MG63 (cell line): Measurements from ENCODE around the gene LYRM9. TPM values are rescaled to one million over a fixed set of nuclear protein-coding genes. Genes with fewer than 3 reads are reported as not detected.
"Not testable (repeated sequence)": the region's sequence is repeated elsewhere in the genome, so short reads cannot be mapped to it uniquely, and the experiment has no call there.

Experiments used
- DNase-seq: peaks from one replicate; pipeline ENCODE4 v3.0.0-alpha.2; 2020
- H3K27me3 ChIP-seq: fragments of 250-450 bp; sonication (Bioruptor Pico); 2 replicates; pipeline ENCODE4 v1.5.1; 2020; ENCODE audit warnings: mild to moderate bottlenecking, moderate library complexity
- H3K36me3 ChIP-seq: fragments of 250-450 bp; sonication (Bioruptor Pico); 2 replicates; pipeline ENCODE4 v1.5.1; 2020; ENCODE audit warnings: mild to moderate bottlenecking, moderate library complexity
- H3K4me3 ChIP-seq: fragments of 250-450 bp; sonication (Bioruptor Pico); 2 replicates; pipeline ENCODE4 v1.5.1; 2020; ENCODE audit warnings: mild to moderate bottlenecking, moderate library complexity
- H3K9me3 ChIP-seq: fragments of 250-450 bp; sonication (Bioruptor Pico); 2 replicates; pipeline ENCODE4 v1.5.1; 2020; ENCODE audit warnings: mild to moderate bottlenecking, moderate library complexity
- total RNA-seq: library from RNA; depleted of rRNA; stranded (reverse); fragments of >200 nt; shearing (Covaris generic); gene quantifications from 2 replicates; pipeline ENCODE4 v1.2.3, GENCODE V29; 2014; ENCODE audit warnings: low replicate concordance

The LYRM9 gene
- total RNA-seq, 1 experiment from 2014 or later: 7.2 TPM

DNA sequence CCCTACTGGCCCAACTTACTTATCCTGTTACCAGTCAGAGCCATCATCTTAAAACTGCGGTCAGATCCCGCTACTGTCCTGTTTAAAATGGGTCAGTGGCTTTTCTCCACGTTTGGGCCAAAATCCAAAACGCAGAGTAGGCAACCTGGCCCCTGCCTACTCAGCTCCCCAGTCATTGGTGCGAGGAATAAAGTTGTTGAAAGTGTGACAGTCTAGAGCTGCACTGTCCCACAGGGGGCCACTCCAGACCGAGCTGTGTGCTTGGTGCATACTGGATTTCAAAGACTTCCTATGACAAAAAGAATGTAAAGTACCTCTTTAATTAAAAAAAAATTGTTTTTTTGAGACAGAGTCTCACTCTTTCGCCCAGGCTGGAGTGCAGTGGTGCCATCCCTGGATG lies 21.2 kb upstream of the LYRM9 start:
- H3K36me3 ChIP-seq: no peaks in the 10 kb centered on the region
- H3K9me3 ChIP-seq: no peaks in the 10 kb centered on the region
- no peak for DNase-seq
- H3K4me3 ChIP-seq: no peak overlapping the region
- no peaks in the 10 kb centered on the region for H3K27me3 ChIP-seq

DNA sequence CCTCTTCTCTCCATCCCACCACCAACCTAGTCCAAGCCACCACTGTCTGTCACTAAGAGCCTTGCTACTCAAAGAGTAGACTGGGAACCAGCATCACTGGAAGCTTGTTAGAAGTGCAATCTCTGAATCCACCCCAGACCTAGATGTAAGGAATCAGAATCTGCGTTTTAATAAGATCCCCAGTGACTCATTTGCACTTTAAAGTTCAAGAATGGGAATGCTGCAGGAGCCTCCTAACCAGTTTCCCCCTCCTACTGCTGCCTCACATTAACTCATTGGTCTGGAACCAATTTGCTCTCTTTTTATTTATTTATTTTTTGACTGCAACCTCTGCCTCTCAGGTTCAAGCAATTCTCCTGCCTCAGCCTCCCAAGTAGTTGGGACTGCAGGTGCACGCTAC lies 19.8 kb upstream of the LYRM9 start:
- no peak overlapping the region for H3K4me3 ChIP-seq
- H3K36me3 ChIP-seq: no peaks in the 10 kb centered on the region
- H3K27me3 ChIP-seq: no peaks in the 10 kb centered on the region
- no peaks in the 10 kb centered on the region for H3K9me3 ChIP-seq
- no peak for DNase-seq

DNA sequence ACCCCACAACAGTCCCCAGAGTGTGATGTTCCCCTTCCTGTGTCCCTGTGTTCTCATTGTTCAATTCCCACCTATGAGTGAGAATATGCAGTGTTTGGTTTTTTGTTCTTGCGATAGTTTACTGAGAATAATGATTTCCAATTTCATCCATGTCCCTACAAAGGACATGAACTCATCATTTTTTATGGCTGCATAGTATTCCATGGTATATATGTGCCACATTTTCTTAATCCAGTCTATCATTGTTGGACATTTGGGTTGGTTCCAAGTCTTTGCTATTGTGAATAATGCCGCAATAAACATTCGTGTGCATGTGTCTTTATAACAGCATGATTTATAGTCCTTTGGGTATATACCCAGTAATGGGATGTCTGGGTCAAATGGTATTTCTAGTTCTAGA lies 19.1 kb upstream of the LYRM9 start:
- not testable (repeated sequence) for H3K27me3 ChIP-seq, H3K9me3 ChIP-seq, DNase-seq, H3K4me3 ChIP-seq, H3K36me3 ChIP-seq

DNA sequence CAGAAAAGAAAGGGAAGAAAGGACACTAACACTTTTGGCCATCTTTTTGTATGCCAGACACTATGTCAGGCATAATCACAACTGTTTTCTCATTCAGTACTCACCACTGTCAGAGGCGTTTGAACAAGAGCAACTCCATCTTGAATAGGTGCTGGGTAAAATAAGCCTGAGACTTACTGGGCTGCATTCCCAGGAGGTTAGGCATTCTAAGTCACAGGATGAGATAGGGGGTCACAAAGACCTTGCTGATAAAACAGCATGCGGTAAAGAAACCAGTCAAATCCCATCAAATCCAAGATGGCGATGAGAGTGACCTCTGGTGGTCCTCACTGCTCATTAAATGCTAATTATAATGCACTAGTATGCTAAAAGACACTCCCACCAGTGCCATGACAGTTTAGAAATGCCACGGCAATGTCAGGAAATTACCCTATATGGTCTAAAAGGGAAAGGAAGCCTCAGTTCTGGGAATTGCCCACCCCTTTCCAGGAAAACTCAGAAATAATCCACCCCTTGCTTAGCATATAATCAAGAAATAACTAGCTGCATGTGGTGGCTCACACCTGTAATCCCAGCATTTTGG lies 14.9 kb upstream of the LYRM9 start:
- DNase-seq: no peak
- Histone ChIP-seq H3K4me3 (no peak overlapping the region), H3K27me3 (no peaks in the 10 kb centered on the region), H3K36me3 (no peaks in the 10 kb centered on the region), H3K9me3 (no peaks in the 10 kb centered on the region)

DNA sequence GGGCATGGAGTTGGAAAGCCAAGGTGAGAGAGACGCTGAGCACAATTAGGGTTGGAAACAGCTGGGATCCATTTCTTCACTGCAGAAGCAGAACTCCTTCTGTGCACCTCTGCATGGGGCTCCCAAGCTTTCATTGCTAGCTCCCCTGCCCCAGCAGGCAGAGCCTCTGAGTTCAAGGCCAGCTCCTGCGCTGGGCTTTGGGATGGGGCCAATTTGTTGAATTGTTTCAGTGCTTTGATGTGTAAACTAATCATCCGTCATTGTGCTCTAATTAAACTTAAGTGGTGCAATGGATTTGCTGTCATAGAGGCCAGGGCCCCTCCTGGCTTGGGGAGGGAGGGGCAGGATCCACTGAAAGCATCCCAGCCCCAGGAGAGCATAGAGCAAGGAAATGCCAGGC lies 13.5 kb upstream of the LYRM9 start:
- H3K9me3 ChIP-seq: peaks cover 2% of the 10 kb centered on the region; the same call in 1 of the 2 replicates
- no peaks in the 10 kb centered on the region for H3K27me3 ChIP-seq
- no peaks in the 10 kb centered on the region for H3K36me3 ChIP-seq
- DNase-seq: no peak
- H3K4me3 ChIP-seq: no peak overlapping the region

DNA sequence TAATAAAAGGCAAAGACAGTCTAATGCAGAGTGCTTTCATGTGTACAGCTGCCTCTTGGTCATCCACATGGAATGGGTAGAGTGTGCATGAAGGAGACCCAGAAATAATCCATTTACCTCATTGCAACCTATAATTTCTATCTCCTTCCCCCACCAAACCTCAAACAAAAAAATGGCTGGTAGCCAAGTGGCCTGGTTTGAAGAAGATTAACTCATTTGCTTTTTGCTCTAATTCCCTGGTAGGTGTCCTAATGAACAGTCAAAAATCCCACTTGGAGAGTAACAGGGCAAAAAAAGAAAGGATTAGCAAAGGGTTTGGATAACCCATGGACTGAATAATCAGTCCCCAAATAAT lies 13.0 kb upstream of the LYRM9 start:
- Histone ChIP-seq H3K9me3 (peaks cover 2% of the 10 kb centered on the region; the same call in 1 of the 2 replicates), H3K4me3 (no peak overlapping the region), H3K36me3 (no peaks in the 10 kb centered on the region), H3K27me3 (no peaks in the 10 kb centered on the region)
- DNase-seq: no peak

DNA sequence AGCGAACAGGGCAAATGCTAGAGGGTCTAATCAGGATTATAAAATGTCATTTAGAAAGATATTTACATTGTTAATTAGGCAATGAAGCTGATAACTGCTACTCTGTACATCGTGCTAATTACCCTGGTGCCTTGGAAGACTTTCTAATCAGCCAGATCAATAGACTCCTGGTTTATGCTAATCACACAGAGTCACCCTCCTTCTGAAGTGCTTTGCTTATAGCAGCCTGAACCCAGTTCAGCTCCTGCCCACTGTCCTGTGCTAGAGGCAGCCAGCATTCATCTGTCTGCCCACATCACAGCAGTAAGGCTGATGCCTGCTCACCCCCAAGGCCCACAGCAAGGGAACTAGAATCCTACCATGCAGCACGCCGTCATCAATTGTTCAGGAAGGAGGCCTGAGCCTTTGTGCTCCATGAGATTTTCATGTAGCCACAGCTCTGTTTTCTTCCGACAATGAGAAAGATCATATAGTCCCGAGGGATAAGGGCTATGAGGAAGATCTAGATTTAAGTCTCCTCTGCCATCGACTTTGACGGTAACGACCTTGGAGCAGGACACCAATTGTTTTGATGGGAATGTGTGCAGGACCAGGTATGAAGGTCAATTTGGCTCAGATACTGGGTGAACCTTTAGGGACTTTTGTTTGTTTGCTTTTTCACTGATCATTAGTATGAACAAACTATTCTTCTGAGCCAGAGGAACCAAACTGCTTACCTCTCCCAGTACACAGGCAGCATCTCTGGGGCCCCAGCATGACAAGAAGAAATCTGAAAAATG lies 12.5 kb upstream of the LYRM9 start:
- H3K9me3 ChIP-seq: peaks cover 2% of the 10 kb centered on the region; the same call in 1 of the 2 replicates
- H3K4me3 ChIP-seq: no peak overlapping the region
- H3K27me3 ChIP-seq: no peaks in the 10 kb centered on the region
- DNase-seq: no peak
- H3K36me3 ChIP-seq: no peaks in the 10 kb centered on the region

DNA sequence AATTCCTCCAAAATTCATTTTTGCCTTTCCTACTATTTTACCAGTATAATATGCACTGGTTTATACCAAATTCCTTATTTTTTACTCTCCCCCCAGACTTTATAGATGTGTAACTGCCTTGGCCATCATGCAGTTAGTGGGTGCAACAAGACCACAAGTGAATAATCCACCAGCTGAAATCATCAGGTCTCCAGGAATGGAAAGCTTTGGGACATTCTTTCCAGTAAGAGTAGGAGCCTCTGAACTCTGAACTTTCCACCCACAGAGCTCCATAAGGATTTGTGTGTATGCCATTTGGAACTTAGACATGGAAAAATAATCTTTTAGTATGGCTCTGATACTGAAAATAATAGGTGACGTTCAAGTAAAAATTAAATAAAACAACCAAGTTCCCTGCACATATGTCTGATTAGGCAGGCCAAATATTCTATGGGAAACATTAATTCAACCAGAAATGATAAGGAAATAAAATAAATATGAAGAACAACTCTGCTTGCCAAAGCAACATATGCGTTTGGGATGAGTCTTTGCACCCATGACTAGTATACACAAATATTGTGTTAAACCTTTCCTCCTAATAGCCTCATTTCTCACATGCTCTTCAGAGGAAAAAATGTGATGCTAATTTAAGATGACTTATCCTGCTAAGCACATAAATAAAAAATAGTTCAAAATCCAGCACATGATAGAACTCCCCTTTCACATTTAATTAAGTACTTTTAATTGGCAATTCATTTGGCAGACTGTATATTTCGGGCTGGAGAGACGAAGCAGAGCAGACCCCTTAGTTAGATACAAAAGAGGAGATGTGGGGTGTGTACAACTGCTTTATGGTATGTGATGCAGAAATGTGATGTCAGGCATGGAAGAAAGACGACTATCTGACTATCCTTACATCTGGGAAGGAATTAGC lies 11.6 kb upstream of the LYRM9 start:
- DNase-seq: peak; percentile 9
- no peaks in the 10 kb centered on the region for H3K36me3 ChIP-seq
- no peak overlapping the region for H3K4me3 ChIP-seq
- no peaks in the 10 kb centered on the region for H3K27me3 ChIP-seq
- H3K9me3 ChIP-seq: peaks cover 2% of the 10 kb centered on the region; the same call in 1 of the 2 replicates

DNA sequence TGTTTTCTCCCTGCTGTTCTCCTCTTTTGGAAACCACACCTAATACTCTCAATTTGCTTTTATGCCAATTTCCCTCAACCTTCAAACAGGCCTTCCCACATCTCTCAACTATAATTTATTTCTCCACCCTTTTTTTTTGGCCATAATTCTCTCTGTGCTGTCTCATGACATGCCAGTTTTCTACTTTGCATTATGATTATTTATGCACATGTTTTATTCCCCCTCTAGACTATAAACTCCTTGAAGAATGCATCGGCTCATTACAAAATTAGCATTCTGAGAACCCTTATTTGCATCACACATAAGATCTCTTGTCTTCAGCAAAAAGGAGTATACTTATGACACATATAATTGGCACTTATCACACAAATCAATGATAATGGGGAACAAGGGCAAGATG lies 10.9 kb upstream of the LYRM9 start:
- Histone ChIP-seq H3K36me3 (no peaks in the 10 kb centered on the region), H3K4me3 (no peak overlapping the region), H3K9me3 (peaks cover 2% of the 10 kb centered on the region; the same call in 1 of the 2 replicates), H3K27me3 (no peaks in the 10 kb centered on the region)
- no peak for DNase-seq

DNA sequence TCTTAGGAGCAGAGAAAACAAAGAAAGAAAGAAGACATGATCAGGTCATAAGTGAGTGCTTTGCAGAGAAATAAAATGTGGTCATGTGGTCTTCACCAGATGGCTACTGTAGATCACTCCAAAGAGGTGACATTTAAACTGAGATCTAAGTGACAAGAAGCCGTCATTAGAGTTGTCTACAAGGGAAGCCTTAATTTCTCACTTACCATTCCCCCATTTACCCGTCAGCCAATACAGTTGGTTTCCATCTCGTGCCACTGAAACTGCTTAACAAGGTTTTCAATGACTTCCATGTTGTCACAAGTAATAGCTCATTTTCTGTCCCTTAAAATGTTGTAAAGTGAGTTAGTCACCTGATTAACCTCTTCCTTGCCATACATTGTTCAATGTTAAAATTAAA lies 6.4 kb upstream of the LYRM9 start:
- DNase-seq: no peak
- Histone ChIP-seq H3K36me3 (no peaks in the 10 kb centered on the region), H3K4me3 (no peak overlapping the region), H3K9me3 (peaks cover 2% of the 10 kb centered on the region; the same call in 1 of the 2 replicates), H3K27me3 (no peaks in the 10 kb centered on the region)

DNA sequence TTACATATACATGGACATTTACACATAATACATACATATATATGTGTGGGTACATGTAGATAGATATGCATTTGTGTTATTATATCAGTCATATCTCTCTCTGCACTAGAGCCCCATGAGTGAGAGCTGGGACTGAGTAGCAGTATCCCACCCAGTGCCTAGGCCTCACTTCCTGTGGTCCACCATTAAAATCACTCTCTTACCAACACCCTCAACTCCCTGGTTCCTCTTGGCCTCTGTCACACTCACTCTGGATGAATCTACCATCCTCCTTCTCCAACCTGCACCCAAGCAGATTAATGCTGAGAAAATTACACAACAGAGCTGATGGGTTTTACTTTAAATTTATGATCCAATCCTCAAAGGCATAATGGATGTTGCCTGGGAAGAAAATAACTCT lies 4.9 kb upstream of the LYRM9 start:
- peaks cover 2% of the 10 kb centered on the region; the same call in 1 of the 2 replicates for H3K9me3 ChIP-seq
- no peaks in the 10 kb centered on the region for H3K36me3 ChIP-seq
- DNase-seq: no peak
- H3K4me3 ChIP-seq: no peak overlapping the region
- no peaks in the 10 kb centered on the region for H3K27me3 ChIP-seq

DNA sequence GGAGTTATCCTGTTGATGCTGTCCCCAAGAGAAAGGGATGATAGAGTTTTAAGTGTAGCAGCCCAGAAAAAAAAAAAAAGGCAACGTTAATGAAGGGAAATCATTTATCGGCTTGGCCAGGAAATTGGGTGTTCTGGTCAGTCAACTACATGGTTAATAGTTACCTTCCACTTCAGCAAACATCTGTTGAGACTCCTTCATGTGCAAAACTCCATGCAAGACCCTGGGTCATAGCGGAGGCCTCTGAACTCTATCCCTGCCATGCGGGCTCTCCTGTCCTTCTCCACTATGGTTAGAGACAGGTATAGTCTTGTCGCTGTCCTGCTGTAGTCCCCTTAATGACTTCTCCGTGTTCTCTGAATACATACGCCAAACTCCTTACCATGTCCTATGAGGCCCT lies 3.5 kb upstream of the LYRM9 start:
- H3K9me3 ChIP-seq: peaks cover 1% of the 10 kb centered on the region; the same call in 1 of the 2 replicates
- H3K36me3 ChIP-seq: no peaks in the 10 kb centered on the region
- DNase-seq: no peak
- H3K27me3 ChIP-seq: no peaks in the 10 kb centered on the region
- H3K4me3 ChIP-seq: no peak overlapping the region

DNA sequence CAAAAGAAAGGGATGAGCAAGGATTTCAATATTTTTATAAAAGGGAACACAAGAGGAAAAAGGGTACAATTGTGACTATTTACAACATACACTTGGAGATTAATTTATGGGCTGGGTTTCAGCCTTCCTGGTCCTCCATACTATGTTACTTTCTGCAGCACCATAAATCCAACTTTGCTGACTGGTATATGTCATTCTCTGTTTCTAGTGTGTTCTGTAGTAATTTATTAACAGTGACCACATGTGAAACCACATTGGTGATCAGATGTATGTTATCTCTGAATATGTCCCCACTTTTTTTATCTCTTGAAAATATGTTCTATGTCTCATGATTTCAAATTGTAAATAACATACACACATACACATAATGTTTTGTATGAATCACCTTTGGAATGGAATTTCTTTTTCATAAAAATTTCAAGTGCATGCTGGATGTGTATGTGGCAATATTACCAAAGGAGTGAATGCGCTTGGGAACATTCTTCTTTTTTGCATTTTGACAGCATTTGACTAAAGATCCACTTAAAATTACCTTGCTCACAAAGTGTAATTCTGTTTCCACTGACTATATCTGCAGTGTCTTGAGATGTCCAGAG lies 2.9 kb upstream of the LYRM9 start:
- Histone ChIP-seq H3K27me3 (no peaks in the 10 kb centered on the region), H3K36me3 (no peaks in the 10 kb centered on the region), H3K4me3 (no peak overlapping the region), H3K9me3 (no peaks in the 10 kb centered on the region)
- no peak for DNase-seq

DNA sequence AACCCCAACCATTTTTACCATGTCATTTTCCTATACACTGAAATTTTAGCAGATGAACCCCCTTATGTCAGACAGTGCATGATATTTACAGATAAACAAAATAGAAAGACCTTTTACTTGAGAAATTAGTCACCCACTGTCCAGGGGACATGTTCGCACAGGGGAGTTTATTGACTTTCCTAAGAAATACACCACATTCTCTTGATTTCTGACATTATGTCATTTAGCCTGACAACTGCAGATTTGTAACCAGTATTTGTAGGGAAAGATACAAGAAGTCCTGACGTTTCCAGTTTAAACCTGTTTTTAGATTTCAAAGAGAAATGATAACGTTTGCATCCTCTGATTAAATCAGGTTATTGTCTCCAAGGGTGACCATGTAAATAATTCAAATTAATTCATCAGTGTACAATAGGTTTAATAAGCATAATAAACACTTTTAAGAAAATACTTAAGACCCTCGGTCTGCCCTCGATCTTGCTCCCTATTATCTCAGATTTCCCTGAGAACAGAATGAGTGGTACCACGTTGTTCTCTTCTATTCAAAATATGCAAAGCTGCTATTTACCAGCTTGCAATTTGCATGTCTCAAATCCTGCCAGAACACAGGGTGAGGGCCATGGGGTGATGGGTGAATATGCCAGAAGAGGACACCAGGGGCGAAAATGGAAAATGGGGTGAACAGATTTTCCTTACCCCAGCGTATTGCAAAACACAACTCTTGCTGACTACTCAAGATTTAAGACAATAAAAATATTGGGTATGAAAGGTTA lies 2.1 kb upstream of the LYRM9 start:
- H3K27me3 ChIP-seq: no peaks in the 10 kb centered on the region
- no peaks in the 10 kb centered on the region for H3K36me3 ChIP-seq
- no peak overlapping the region for H3K4me3 ChIP-seq
- no peaks in the 10 kb centered on the region for H3K9me3 ChIP-seq
- no peak for DNase-seq

DNA sequence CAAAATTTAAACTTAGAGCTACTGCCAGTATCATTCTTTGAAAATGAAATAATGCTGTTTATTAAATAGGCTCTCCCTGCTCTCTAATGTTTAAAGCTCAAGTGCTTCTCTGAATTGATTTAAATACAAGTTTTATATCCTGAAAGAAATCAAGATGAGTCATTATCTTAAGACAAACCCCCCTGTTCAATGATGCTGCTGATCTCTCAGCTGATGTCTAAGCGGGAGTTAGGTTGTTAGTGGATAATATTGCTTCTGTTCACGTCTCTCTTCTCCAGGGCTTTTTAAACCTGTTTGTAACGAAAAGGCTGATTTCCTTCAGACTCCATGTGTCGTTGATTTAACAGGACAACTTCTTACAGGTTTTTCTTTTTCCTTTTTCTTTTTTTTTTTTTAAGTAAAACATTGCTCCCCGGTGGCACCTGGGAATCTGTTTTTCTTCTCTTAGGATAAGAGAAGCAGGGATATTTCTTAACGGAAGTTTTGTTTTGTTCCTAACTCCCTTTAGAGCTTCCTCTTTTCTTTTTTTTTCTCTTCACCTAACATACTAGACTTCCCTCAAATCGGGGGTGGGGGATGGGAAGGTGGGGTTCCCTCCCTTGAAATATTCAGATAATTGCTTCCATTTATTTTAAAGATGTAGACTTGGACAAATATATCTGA lies 807 bp upstream of the LYRM9 start:
- DNase-seq: no peak
- H3K36me3 ChIP-seq: no peaks in the 10 kb centered on the region
- no peaks in the 10 kb centered on the region for H3K9me3 ChIP-seq
- no peaks in the 10 kb centered on the region for H3K27me3 ChIP-seq
- H3K4me3 ChIP-seq: peak overlapping the region; percentile 78

DNA sequence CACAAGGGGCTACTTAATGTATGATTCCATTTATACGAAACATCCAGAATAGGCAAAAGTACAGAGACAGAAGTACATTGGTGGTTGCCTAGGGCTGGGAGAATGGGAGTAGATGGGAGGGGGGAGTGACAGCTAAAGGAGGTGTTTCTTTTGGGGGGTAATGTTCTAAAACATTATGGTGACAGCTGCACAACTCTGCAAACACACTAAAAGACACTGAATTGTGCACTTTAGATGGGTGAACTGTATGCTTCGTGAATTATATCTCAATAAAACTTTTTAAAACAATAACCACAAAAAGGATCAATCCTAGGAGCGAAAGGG lies 661 bp downstream of the LYRM9 start:
- no peaks in the 10 kb centered on the region for H3K27me3 ChIP-seq
- H3K4me3 ChIP-seq: peak overlapping the region; percentile 78
- DNase-seq: no peak
- H3K9me3 ChIP-seq: no peaks in the 10 kb centered on the region
- no peaks in the 10 kb centered on the region for H3K36me3 ChIP-seq
